ENCODE measurements around the gene CDR2L. TPM values are rescaled to one million over a fixed set of nuclear protein-coding genes. Genes with fewer than 3 reads are reported as not detected.

CDR2L gene
- total and polyA plus RNA-seq, 7 donors: 2.4 to 16.9 (median 9.3) TPM

GRCh38 chr17:74975943-74976342, 11.5 kb upstream of the CDR2L start:
- 72 to 84% methylated on average over 4 of the region's 4 CpGs for WGBS, 2 donors
- Histone ChIP-seq H3K9me3 (no peaks in the 10 kb centered on the region), H3K27me3 (peaks cover 9 to 21% (median 20%) of the 10 kb centered on the region in 3 donors), H3K36me3 (no peaks in the 10 kb centered on the region), H3K4me1 (peaks cover 0 to 23% (median 21%) of the 10 kb centered on the region in 4 donors), H3K4me3 (no peak overlapping the region), H3K27ac (no peak overlapping the region)
- TF ChIP-seq POLR2AphosphoS5 (IDR thresholded peaks at IDR 0.05) (no peak), CTCF (IDR thresholded peaks at IDR 0.05) (no peak), EP300 (IDR thresholded peaks at IDR 0.05) (no peak), POLR2A (IDR thresholded peaks at IDR 0.05) (no peak)
- intact Hi-C loops (cut with DNase I): no loop called here
- DNase-seq: no peak

DNA sequence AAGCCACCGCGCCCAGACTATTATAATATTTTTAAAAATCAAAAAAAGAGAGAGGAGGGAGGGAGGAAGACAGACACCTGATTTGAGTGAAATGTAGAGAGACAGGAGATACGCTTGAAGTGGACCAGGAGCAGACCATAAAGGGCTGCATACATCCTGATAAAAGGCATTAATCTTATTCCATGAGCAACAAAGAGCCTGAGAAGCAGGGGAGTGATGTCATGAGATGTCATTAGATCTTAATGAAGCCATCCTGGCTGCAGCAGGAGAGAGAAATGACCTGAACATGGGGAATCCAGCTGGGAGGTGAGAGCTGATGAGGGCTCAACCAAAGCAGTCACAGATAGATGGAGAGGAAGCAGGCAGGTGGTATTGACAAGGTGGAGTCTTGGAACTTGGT, 9.6 kb upstream of the CDR2L start:
- Histone ChIP-seq H3K36me3 (no peaks in the 10 kb centered on the region), H3K9me3 (no peaks in the 10 kb centered on the region), H3K27me3 (peaks cover 0 to 6% (median 3%) of the 10 kb centered on the region in 3 donors), H3K4me1 (peaks cover 0 to 19% (median 17%) of the 10 kb centered on the region in 4 donors), H3K4me3 (no peak overlapping the region), H3K27ac (no peak overlapping the region)
- intact Hi-C loops (cut with DNase I): no loop called here
- 95% methylated on average over 3 of the region's 3 CpGs for WGBS, 2 donors
- TF ChIP-seq POLR2A (IDR thresholded peaks at IDR 0.05): no peak
- TF ChIP-seq POLR2AphosphoS5 (IDR thresholded peaks at IDR 0.05): no peak
- no peak for TF ChIP-seq EP300 (IDR thresholded peaks at IDR 0.05)
- TF ChIP-seq CTCF (IDR thresholded peaks at IDR 0.05): no peak
- no peak for DNase-seq

GRCh38 chr17:74978240-74978639, 9.2 kb upstream of the CDR2L start:
- 73 to 84% methylated on average over 3 of the region's 3 CpGs for WGBS, 2 donors

DNA sequence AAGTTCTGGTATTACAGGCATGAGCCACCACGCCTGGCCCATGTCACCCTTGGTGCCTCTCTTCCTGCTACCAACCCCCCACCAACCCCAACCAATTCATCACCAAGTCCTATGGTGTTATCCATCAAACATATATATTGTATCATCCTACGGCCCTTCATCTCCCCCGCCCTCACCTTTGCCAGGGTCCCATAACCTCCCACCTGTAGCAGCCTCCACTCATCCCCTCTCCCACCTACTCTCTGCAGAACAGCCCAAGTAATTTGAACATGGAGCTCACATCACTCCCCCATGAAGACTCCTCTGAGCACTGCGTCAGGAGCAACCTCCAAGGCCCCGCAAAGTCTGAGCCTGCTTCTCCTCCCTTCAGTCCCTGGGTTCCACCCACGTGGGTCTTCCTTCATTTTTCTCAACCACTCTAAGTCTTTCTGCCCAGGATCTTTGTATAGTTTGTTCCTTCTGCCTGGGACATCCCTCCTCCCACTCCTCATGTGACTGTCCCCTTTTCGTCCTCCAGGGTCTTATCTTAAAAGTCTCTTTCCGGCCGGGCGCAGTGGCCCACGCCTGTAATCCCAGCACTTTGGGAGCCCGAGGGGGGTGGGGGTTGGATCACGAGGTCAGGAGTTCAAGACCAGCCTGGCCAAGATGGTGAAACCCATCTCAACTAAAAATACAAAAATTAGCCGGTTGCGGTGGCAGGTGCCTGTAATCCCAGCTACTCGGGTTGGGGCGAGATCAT, 7.9 kb upstream of the CDR2L start:
- Histone ChIP-seq H3K4me1 (peaks cover 0 to 19% (median 13%) of the 10 kb centered on the region in 4 donors), H3K9me3 (no peaks in the 10 kb centered on the region), H3K27ac (no peak overlapping the region), H3K27me3 (no peaks in the 10 kb centered on the region), H3K4me3 (no peak overlapping the region), H3K36me3 (no peaks in the 10 kb centered on the region)
- intact Hi-C loops (cut with DNase I): no loop called here
- no peak for DNase-seq
- 86 to 87% methylated on average over 17 of the region's 17 CpGs for WGBS, 2 donors
- TF ChIP-seq EP300 (IDR thresholded peaks at IDR 0.05) (no peak), POLR2A (IDR thresholded peaks at IDR 0.05) (no peak), POLR2AphosphoS5 (IDR thresholded peaks at IDR 0.05) (no peak), CTCF (IDR thresholded peaks at IDR 0.05) (no peak)

More at GRCh38 chr17:74978240-74978639, 9.2 kb upstream of the CDR2L start:
- no peak for DNase-seq
- TF ChIP-seq POLR2A (IDR thresholded peaks at IDR 0.05) (no peak), EP300 (IDR thresholded peaks at IDR 0.05) (no peak), POLR2AphosphoS5 (IDR thresholded peaks at IDR 0.05) (no peak), CTCF (IDR thresholded peaks at IDR 0.05) (no peak)
- H3K9me3 ChIP-seq: no peaks in the 10 kb centered on the region
- no peak overlapping the region for H3K27ac ChIP-seq
- H3K36me3 ChIP-seq: no peaks in the 10 kb centered on the region
- peaks cover 0 to 19% (median 13%) of the 10 kb centered on the region in 4 donors for H3K4me1 ChIP-seq
- intact Hi-C loops (cut with DNase I): no loop called here
- H3K27me3 ChIP-seq: peaks cover 0 to 6% (median 0%) of the 10 kb centered on the region in 3 donors
- no peak overlapping the region for H3K4me3 ChIP-seq
